GM12865 (cell line): ENCODE measurements around the gene PPP5C.
"Not testable (repeated sequence)": the region's sequence is repeated elsewhere in the genome, so short reads cannot be mapped to it uniquely, and the experiment has no call there.

Source experiments
- DNase-seq: peaks from one replicate; pipeline ENCODE4 v3.0.0; 2010; ENCODE audit warnings: low read depth
- H3K4me3 ChIP-seq: 2 replicates; pipeline ENCODE4 v1.5.1; 2011; ENCODE audit warnings: mild to moderate bottlenecking, low read depth, low read length, control low read depth
- TF ChIP-seq, protein P1 (sequence below): IDR thresholded peaks from 2 replicates; pipeline ENCODE4 v1.5.1; 2011; ENCODE audit warnings: low read length, control low read depth, low read depth, inconsistent platforms; ENCODE audit not compliant: insufficient read depth; ENCODE audit errors: missing control alignments

PPP5C gene

DNA sequence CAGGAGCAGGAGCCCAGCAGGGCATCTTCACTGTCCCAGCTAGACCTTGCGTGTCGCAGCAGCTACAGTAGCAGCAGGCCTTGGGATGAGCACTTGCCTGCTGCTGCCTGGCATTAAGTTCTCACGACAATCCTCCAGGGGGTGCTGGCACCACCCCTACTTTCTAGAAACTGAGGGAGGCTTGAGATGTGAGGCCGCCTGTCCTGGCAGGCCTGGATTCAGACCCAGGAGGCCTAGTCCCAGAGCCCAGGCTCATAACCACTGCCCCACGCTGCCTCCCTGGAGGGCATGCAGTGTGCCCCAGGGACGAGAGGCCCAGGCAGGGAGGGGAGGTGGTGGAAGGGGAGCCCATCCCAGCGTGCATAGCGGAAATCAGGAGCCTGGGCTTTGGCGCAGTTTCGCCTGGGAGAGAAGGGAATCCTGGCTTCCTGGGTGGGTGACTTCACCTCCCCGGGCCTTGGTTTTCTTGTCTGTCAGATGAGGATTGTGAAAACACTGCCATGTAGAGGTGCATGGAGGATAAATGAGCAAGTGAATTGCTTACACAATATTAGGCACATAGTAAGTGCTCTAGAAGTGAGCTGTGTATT is 26.1 kb downstream of the PPP5C start:
- no peak for DNase-seq
- TF ChIP-seq, protein P1, sequence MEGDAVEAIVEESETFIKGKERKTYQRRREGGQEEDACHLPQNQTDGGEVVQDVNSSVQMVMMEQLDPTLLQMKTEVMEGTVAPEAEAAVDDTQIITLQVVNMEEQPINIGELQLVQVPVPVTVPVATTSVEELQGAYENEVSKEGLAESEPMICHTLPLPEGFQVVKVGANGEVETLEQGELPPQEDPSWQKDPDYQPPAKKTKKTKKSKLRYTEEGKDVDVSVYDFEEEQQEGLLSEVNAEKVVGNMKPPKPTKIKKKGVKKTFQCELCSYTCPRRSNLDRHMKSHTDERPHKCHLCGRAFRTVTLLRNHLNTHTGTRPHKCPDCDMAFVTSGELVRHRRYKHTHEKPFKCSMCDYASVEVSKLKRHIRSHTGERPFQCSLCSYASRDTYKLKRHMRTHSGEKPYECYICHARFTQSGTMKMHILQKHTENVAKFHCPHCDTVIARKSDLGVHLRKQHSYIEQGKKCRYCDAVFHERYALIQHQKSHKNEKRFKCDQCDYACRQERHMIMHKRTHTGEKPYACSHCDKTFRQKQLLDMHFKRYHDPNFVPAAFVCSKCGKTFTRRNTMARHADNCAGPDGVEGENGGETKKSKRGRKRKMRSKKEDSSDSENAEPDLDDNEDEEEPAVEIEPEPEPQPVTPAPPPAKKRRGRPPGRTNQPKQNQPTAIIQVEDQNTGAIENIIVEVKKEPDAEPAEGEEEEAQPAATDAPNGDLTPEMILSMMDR = no peak
- no peak overlapping the region for H3K4me3 ChIP-seq

DNA sequence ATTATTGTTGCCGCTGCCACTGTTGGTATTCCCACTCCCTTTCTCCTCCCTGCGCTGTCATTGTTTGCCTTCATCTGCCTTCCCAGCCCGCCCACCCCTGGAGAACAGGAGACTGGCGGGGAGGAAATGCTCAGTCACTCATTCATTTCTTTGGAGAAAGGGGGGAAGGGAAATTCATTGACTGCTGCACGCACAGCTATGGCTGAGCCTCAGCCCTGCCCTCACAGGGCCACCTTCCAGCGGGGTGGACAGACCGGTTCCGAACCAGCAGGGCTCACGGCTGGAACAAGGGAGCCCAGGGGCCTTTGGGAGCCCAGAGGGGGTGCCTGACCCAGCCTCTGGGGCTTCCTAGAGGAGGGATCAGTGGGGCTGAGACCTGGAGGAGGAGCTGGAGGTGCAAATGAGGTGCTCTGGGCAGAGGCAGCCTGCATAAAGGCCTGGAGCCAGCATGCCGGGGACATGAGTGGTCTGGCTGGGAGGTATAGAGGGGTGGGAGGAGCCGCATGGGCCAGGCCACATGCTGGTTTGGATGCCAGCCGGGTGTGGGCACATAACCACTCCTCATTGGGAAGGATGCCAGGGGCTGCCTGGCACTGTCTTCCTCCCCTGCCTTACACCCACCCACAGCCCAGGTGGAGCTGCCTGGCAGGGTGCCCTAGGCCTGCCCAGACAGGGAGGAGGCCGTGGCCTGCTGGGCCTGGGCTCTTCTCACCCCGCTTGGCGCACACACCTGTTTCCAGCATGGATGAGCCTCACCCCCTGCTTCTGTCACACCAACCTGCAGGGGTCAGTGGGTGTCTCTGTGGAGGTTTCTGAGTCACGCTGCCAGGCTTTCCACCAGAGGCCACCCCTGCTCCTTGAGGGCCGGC is 26.8 kb downstream of the PPP5C start:
- DNase-seq = no peak
- no peak overlapping the region for H3K4me3 ChIP-seq
- TF ChIP-seq, protein P1 = no peak

DNA sequence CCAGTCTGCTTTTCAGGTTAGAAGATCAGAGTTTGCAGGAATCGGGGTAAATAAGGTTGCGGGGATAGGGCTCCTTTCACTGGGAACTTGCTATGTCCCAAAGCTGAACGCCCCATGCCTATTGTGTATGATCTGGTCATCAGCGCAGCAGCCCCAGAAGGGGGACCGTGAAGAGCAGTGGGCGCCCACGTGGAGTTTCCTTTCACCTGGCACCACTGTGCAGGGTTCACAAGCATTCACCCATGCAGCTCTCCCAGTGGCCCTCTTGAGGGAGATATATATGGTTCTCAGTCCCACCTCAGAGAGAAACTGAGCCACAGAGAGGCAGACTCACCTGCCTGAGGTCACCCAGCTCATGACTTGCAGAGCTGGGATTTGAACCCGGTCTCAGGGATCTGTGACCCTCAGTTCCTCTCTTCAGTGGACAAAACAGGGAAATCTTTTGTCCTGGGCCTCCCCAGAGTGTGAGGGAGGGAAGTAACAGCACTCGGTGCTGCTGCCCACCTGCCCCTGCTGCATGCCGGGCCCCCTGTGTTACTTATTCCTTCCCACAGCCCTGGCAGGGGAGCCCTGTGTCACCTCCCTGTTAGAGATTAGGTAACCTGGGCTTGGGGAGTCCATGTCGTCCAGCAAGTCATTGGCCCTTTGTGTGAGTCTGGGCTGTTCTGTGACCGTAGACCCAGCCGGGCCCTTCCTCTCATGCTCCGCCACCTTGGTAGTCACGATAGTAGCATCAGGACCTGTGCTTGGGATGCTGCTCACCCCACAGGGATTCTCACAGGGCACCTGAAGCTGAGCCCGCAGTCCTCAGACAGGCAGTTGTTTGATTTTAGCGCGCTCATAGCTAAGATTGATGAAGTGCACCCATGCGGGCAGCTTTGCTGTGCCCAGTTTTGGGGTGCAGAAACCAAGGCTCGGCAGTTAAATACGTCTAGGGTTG is 27.9 kb downstream of the PPP5C start:
- TF ChIP-seq, protein P1 = no peak
- no peak overlapping the region for H3K4me3 ChIP-seq
- no peak for DNase-seq

DNA sequence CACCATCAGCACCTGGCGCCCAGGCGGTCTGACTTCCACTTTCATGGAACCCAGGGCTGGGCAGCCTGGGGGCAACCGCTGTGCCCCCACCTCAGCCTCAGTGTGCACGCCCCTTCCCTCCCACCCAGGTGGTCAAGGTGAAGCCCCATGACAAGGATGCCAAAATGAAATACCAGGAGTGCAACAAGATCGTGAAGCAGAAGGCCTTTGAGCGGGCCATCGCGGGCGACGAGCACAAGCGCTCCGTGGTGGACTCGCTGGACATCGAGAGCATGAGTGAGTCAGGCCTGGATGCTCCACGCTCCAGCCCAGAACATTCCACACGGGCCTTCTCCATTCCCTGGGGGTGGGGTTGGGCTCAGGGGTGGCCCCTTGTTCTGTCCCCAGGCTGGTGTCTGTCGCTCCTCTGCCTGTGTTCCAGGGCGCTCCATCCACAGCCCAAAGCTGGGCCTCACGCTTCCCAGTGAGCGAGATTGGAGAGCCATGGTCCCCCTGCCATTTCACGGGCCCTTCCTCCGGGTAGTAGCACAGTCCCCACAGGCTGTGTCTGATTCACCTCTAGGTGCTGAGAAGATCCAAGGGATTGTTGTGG is 28.7 kb downstream of the PPP5C start:
- not testable (repeated sequence) for H3K4me3 ChIP-seq, DNase-seq

DNA sequence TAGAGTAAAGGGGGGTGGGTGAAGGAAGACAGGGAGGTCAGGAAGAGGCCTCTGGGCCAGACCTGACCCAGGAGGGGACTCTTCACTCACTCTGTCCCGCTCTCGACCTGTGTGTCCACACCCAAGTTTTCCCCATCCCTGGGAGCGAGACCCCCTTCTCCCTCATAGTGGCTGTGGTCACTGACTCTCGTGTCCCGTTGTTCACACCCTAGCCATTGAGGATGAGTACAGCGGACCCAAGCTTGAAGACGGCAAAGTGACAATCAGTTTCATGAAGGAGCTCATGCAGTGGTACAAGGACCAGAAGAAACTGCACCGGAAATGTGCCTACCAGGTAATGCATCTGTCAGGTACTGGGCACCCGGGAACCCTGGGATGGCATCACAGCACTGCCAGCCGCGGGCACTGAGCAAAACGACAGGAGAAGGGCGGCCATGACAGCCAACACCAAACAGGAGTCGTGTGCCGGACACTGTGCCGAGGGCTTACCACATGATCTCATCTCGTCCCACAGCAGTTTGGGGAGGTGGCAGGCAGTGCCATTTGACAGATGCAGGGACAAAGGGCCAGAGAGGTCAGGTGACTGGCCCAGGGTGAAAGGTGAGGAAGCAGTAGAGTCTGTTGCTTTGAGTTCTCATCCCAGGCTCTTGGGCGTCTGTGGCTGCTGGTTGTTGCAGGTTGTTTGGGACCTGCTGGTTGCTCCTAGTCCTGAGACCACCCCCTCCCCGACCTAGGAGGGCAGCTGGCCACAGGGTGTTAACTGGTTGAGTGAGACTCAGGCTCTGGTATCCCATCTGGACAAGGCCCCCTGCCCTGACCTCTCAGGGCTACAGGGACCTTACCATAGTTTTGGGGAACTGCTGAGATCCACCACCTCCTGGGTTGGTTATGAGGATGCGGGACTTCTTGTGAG is 29.6 kb downstream of the PPP5C start:
- H3K4me3 ChIP-seq = no peak overlapping the region
- TF ChIP-seq, protein P1 = no peak

DNA sequence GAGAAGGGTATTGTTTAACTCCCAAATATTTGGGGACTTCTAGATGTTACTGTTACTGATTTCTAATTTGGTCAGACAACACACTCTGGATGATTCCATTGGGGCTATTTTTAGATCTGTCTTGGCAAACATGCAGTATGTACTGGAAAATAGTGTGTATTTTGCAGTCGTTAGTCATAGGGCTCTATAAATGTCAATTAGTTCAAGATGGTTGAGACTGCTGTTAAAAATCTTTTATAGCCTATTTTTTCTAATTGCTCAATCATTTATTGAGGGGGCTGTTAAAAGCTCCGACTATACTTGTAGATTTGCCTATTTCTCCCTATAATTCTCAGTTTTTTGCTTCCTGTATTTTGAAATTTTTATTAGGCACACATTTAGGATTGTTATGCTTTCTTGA is 31.4 kb downstream of the PPP5C start:
- H3K4me3 ChIP-seq = no peak overlapping the region
- no peak for DNase-seq
- TF ChIP-seq, protein P1 = no peak

More for the DNA sequence above, 29.6 kb downstream of the PPP5C start:
- no peak for DNase-seq
